HEK293T (cell line): ENCODE measurements around the gene WNT9A.

ENCODE experiments used
- CTCF ChIA-PET: fragments of 350-600 bp; formaldehyde crosslinking; extraction: SDS; loops from one replicate; lab custom pipeline; 2021; ENCODE audit warnings: antibody characterized with exemption, inconsistent platforms; lab: Yijun Ruan, JAX
- POLR2A ChIA-PET: fragments of 350-600 bp; formaldehyde crosslinking; extraction: SDS; loops from one replicate; lab custom pipeline; 2020; ENCODE audit warnings: antibody characterized with exemption, inconsistent platforms; lab: Yijun Ruan, JAX
- DNase-seq: peaks from one replicate; pipeline ENCODE4 v3.0.0; 2012; ENCODE audit warnings: mixed read lengths; ENCODE audit errors: extremely low spot score
- ARNT ChIP-seq: fragments of 450-650 bp; IDR thresholded peaks from 2 replicates; pipeline ENCODE4 v1.6.1; 2017; ENCODE audit warnings: mild to moderate bottlenecking
- BHLHE40 ChIP-seq: fragments of 450-650 bp; IDR thresholded peaks from 2 replicates; pipeline ENCODE4 v1.6.1; 2016; ENCODE audit warnings: mild to moderate bottlenecking, moderate library complexity, borderline replicate concordance
- CTBP1 ChIP-seq: fragments of 450-650 bp; IDR thresholded peaks from 2 replicates; pipeline ENCODE4 v1.6.1; 2016; ENCODE audit warnings: borderline replicate concordance
- ELF4 ChIP-seq: fragments of 450-650 bp; IDR thresholded peaks from 2 replicates; pipeline ENCODE4 v1.6.1; 2017; ENCODE audit warnings: antibody characterized with exemption
- FOXA1 ChIP-seq: fragments of 450-650 bp; IDR thresholded peaks from 2 replicates; pipeline ENCODE4 v1.6.1; 2016; ENCODE audit warnings: mild to moderate bottlenecking
- FOXK2 ChIP-seq: fragments of 450-650 bp; IDR thresholded peaks from 2 replicates; pipeline ENCODE4 v1.6.1; 2016; ENCODE audit warnings: mild to moderate bottlenecking
- FOXM1 ChIP-seq: fragments of 450-650 bp; IDR thresholded peaks from 2 replicates; pipeline ENCODE4 v1.6.1; 2017; ENCODE audit warnings: mild to moderate bottlenecking, borderline replicate concordance
- HDGF ChIP-seq: fragments of 450-650 bp; IDR thresholded peaks from 2 replicates; pipeline ENCODE4 v1.6.1; 2017; ENCODE audit warnings: antibody characterized with exemption, borderline replicate concordance
- L3MBTL2 ChIP-seq: fragments of 450-650 bp; conservative IDR thresholded peaks from 2 replicates; pipeline ENCODE4 v1.6.1; 2016; ENCODE audit warnings: mild to moderate bottlenecking
- LEF1 ChIP-seq: fragments of 450-650 bp; IDR thresholded peaks from 2 replicates; pipeline ENCODE4 v1.6.1; 2017; ENCODE audit warnings: mild to moderate bottlenecking, borderline replicate concordance
- NFRKB ChIP-seq: fragments of 450-650 bp; IDR thresholded peaks from 2 replicates; pipeline ENCODE4 v1.6.1; 2016; ENCODE audit warnings: mild to moderate bottlenecking, moderate library complexity
- PKNOX1 ChIP-seq: fragments of 450-650 bp; IDR thresholded peaks from 2 replicates; pipeline ENCODE4 v1.6.1; 2016
- SP1 ChIP-seq: fragments of 450-650 bp; IDR thresholded peaks from 2 replicates; pipeline ENCODE4 v1.6.1; 2017
- SUZ12 ChIP-seq: fragments of 450-650 bp; IDR thresholded peaks from 2 replicates; pipeline ENCODE4 v1.6.1; 2016; ENCODE audit warnings: mild to moderate bottlenecking
- TARDBP ChIP-seq: fragments of 450-650 bp; IDR thresholded peaks from 2 replicates; pipeline ENCODE4 v1.6.1; 2016
- ZNF384 ChIP-seq: fragments of 450-650 bp; IDR thresholded peaks from 2 replicates; pipeline ENCODE4 v1.6.1; 2016

WNT9A gene

DNA sequence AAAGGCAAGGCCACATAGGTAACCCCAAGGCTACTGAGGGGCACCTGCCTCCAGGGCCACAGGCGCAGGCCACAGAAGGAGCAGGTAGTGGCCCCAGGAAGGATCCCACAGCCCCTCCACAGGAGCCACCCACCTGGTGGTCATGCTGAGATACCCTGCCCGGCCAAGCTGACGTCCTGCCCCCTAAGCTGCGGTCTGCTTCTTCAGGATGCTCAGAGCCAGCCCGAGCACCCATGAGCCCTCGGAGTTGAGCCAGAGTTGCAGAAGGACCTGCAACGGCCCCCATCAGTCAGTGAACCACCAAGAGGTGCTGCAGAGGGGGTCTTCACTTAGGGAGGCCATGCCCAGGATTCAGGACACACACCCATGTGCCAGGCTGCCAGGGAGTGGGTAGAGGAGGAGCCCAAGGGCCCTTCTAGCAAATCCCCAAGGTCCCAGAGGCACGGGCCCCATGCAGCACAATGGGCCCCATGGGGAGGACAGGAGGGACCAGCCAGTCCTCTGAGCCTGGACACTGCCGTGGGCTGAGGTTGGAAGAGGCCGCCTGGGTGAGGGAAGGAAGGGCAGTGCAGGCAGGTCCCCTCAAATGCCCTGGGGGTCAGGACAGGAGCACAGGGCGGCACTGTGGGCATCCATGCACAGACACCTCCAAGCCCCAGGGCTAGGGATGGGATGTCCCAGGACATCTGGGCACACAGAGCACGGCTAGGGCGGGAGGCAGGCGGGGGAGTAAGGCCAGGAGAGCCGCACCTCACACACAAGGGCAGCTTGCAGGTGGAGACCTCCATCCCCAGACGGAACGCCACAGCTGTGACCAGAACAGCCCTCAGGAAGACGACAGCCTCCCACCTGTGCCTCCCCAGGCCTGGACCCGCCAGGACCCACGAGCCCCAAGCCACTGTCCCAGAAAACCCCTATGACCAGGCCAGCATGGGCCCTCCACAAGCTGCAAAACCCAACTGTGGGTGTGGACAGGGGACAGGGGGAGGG is 20.5 kb downstream of the WNT9A start:
- CTCF ChIA-PET, result no interaction called here
- POLR2A ChIA-PET, result no interaction called here
- no peak for TF ChIP-seq TARDBP
- TF ChIP-seq FOXK2, result no peak
- no peak for DNase-seq

- POLR2A ChIA-PET, result no interaction called here
- no peak for DNase-seq
- no peak for TF ChIP-seq ZNF384
- no peak for TF ChIP-seq L3MBTL2
- no peak for TF ChIP-seq NFRKB
- TF ChIP-seq SUZ12, result no peak
- no peak for TF ChIP-seq SP1
- TF ChIP-seq LEF1, result no peak
- no peak for TF ChIP-seq FOXK2
- no peak for TF ChIP-seq TARDBP
- no peak for TF ChIP-seq FOXM1
- TF ChIP-seq CTBP1, result no peak
- no peak for TF ChIP-seq BHLHE40
- TF ChIP-seq ELF4, result no peak
- no peak for TF ChIP-seq HDGF
- no peak for TF ChIP-seq FOXA1
- no peak for TF ChIP-seq PKNOX1
- TF ChIP-seq ARNT, result no peak
- CTCF ChIA-PET, result interaction anchor here (0.9 kb wide), 1 partner anchor 27 kb away, joined by 4 read pairs; no protein-coding TSS in a partner anchor
These were observed 21.4 kb downstream of the WNT9A start for GRCh38 chr1:227926216-227926791.

DNA sequence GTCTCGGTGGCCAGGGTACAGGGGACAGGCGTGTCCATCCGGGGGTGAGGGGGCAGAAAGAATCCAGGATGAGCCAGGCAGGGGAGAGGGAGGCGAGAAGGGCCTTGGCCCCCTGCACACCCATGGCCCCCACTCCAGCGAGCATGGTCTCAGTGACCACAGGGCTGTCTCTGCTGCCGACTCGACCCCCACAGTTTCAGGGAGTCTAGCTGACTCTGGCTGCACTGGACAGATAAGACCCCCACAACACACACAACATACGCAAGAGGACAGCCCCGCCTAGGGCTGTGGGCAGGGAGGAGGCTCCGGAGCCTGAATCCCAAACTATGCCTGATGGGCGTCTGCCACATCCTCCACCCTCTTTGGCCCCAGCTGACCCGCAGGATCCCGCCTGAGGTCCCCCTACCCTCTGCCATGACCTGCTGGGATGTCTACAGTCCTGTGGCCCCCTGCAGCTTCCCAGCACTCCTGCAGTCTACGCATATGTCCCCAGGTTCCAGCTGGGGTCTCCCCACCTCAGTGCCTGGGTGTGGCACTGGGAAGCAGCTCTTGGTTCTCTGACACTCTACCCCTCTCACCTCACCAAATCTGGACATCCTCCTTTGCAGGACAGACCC is 22.0 kb downstream of the WNT9A start:
- TF ChIP-seq FOXA1 (no peak), LEF1 (no peak), FOXK2 (no peak), BHLHE40 (no peak), TARDBP (no peak), CTBP1 (no peak), SP1 (no peak), SUZ12 (no peak), ZNF384 (no peak), HDGF (no peak), NFRKB (no peak), FOXM1 (no peak), PKNOX1 (no peak), ARNT (no peak), ELF4 (no peak), L3MBTL2 (no peak)
- POLR2A ChIA-PET, result no interaction called here
- DNase-seq, result no peak
- CTCF ChIA-PET, result interaction anchor here (0.9 kb wide), 1 partner anchor 28 kb away, joined by 4 read pairs; no protein-coding TSS in a partner anchor

DNA sequence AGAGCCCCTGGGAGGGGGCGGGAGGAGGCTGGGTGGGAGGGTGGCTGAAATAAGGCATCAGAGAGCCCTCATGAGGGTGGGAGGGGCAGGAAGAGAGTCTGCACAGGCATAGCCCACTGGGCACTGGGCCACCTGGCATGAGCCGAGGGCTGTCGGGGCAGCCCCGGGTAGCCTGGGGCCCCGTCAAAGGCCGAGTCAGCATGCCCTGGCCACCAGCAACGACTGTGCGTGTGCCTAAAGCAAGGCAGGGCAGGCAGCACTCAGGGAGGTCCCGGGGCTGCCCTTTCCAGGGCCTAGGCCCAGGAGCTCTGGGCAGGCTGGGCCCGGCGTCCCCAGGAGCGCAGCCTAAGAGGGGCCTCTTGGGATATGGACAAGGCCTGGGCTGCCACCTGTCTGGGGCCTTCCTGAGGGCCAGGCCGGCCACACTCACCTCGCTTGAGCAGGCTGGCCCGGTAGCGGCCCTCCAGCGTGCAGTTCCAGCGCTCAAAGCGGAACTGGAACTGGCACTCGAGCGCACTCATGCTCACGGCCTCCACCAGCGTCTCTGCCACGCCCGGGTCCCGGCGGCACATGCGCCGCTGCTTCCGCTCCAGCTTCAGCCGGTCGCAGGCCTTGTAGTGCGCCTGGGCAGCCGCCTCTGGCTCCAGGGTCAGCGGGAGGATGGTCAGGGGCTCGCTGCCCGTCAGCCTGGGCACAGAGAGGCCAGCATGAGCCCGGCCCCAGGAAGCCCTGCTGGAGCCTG is 22.7 kb downstream of the WNT9A start:
- DNase-seq, result no peak
- TF ChIP-seq FOXM1 (no peak), NFRKB (no peak), ELF4 (no peak), FOXA1 (no peak), ARNT (no peak), CTBP1 (no peak)
- CTCF ChIA-PET, result no interaction called here
- POLR2A ChIA-PET, result no interaction called here

- CTCF ChIA-PET, result no interaction called here
- POLR2A ChIA-PET, result no interaction called here
- TF ChIP-seq NFRKB, result no peak
- no peak for TF ChIP-seq PKNOX1
- TF ChIP-seq L3MBTL2, result no peak
- no peak for TF ChIP-seq BHLHE40
- no peak for TF ChIP-seq CTBP1
- no peak for TF ChIP-seq ELF4
- no peak for TF ChIP-seq FOXM1
- TF ChIP-seq LEF1, result no peak
- no peak for TF ChIP-seq ZNF384
- DNase-seq, result no peak
These were observed 23.4 kb downstream of the WNT9A start for GRCh38 chr1:227924168-227924832.
